OCI-LY1 (cell line): ENCODE data around the gene ANKH.

ENCODE experiments used
- H2AFZ ChIP-seq: fragments of 200-600 bp; sonication (generic), shearing (Covaris generic); 2 replicates; pipeline ENCODE4 v1.6.0; 2014; ENCODE audit warnings: antibody characterized with exemption, mild to moderate bottlenecking, low read length
- H3F3A ChIP-seq: fragments of 200-600 bp; sonication (generic), shearing (Covaris generic); 2 replicates; pipeline ENCODE4 v1.6.0; 2014; ENCODE audit warnings: mild to moderate bottlenecking, antibody characterized with exemption, low read length, moderate library complexity; ENCODE audit not compliant: insufficient read depth
- H3K27ac ChIP-seq: fragments of 200-600 bp; sonication (generic); 2 replicates; pipeline ENCODE4 v1.5.1; 2014; ENCODE audit warnings: low read length, mixed run types, mild to moderate bottlenecking, low read depth; ENCODE audit not compliant: poor library complexity, severe bottlenecking
- H3K27me3 ChIP-seq: fragments of 200-600 bp; sonication (generic); 2 replicates; pipeline ENCODE4 v1.6.0; 2014; ENCODE audit warnings: antibody characterized with exemption, mild to moderate bottlenecking, low read length, moderate library complexity; ENCODE audit not compliant: insufficient read depth
- H3K36me3 ChIP-seq: fragments of 200-600 bp; sonication (generic); 2 replicates; pipeline ENCODE4 v1.6.1; 2014; ENCODE audit warnings: mild to moderate bottlenecking, antibody characterized with exemption, low read length, moderate library complexity, mixed read lengths; ENCODE audit not compliant: insufficient read depth
- H3K4me1 ChIP-seq: fragments of 200-600 bp; sonication (generic); 2 replicates; pipeline ENCODE4 v1.5.1; 2014; ENCODE audit warnings: mild to moderate bottlenecking, low read length, moderate library complexity; ENCODE audit not compliant: insufficient read depth, severe bottlenecking
- H3K4me2 ChIP-seq: fragments of 200-600 bp; sonication (generic), shearing (Covaris generic); 2 replicates; pipeline ENCODE4 v1.6.1; 2014; ENCODE audit warnings: low read length
- H3K4me3 ChIP-seq: fragments of 200-600 bp; sonication (generic); 2 replicates; pipeline ENCODE4 v1.5.1; 2014; ENCODE audit warnings: low read length, low read depth, mild to moderate bottlenecking, mixed read lengths; ENCODE audit not compliant: poor library complexity, severe bottlenecking
- H3K79me2 ChIP-seq: fragments of 200-600 bp; shearing (Covaris generic); 2 replicates; pipeline ENCODE4 v1.6.1; 2016; ENCODE audit warnings: mixed run types, low read length, mixed read lengths; ENCODE audit not compliant: insufficient read depth
- H3K9ac ChIP-seq: fragments of 200-600 bp; sonication (generic), shearing (Covaris generic); 2 replicates; pipeline ENCODE4 v1.6.1; 2014; ENCODE audit warnings: mild to moderate bottlenecking, low read length, mixed read lengths
- H3K9me2 ChIP-seq: fragments of 200-600 bp; sonication (generic), shearing (Covaris generic); 2 replicates; pipeline ENCODE4 v1.6.1; 2014; ENCODE audit warnings: low read depth, mild to moderate bottlenecking, low read length, mixed read lengths
- H3K9me3 ChIP-seq: fragments of 200-600 bp; shearing (Covaris generic); 2 replicates; pipeline ENCODE4 v1.6.1; 2014; ENCODE audit warnings: low read length, mixed read lengths
- H4K20me1 ChIP-seq: fragments of 200-600 bp; sonication (generic), shearing (Covaris generic); 2 replicates; pipeline ENCODE4 v1.6.0; 2016; ENCODE audit warnings: mild to moderate bottlenecking, low read length; ENCODE audit not compliant: insufficient read depth
- CTCF ChIP-seq: fragments of 200-600 bp; sonication (generic), shearing (Covaris generic); IDR thresholded peaks from 2 replicates; pipeline ENCODE4 v1.5.1; 2017; ENCODE audit warnings: mild to moderate bottlenecking, antibody characterized with exemption, low read length, moderate library complexity, mixed read lengths
- EZH2 ChIP-seq: fragments of 200-600 bp; sonication (generic), shearing (Covaris generic); IDR thresholded peaks from 2 replicates; pipeline ENCODE4 v1.8.0; 2017; ENCODE audit warnings: borderline replicate concordance, mixed run types, mild to moderate bottlenecking, antibody characterized with exemption, low read length, moderate library complexity, mixed read lengths

Gene ANKH

GRCh38 chr5:14686517-14686916 lies 185.1 kb downstream of the ANKH start:
- H3K79me2 ChIP-seq: no peaks in the 10 kb centered on the region
- peaks cover 84% of the 10 kb centered on the region for H3K36me3 ChIP-seq
- H2AFZ ChIP-seq: no peak overlapping the region
- no peak overlapping the region for H3K9ac ChIP-seq
- no peaks in the 10 kb centered on the region for H3K9me3 ChIP-seq
- no peaks in the 10 kb centered on the region for H3K27me3 ChIP-seq
- no peak for TF ChIP-seq CTCF
- TF ChIP-seq EZH2: no peak
- H3K4me3 ChIP-seq: no peak overlapping the region
- no peak overlapping the region for H3K27ac ChIP-seq
- no peaks in the 10 kb centered on the region for H3K9me2 ChIP-seq
- H3F3A ChIP-seq: no peaks in the 10 kb centered on the region
- no peaks in the 10 kb centered on the region for H4K20me1 ChIP-seq
- H3K4me2 ChIP-seq: no peak overlapping the region
- H3K4me1 ChIP-seq: peaks cover 12% of the 10 kb centered on the region

- H3K79me2 ChIP-seq: no peaks in the 10 kb centered on the region
- H3K9me2 ChIP-seq: no peaks in the 10 kb centered on the region
- H3K27ac ChIP-seq: no peak overlapping the region
- H4K20me1 ChIP-seq: no peaks in the 10 kb centered on the region
- H3F3A ChIP-seq: no peaks in the 10 kb centered on the region
- peak overlapping the region; percentile 43; the same call in 1 of the 2 replicates for H3K4me2 ChIP-seq
- no peaks in the 10 kb centered on the region for H3K9me3 ChIP-seq
- peak; percentile 82 for TF ChIP-seq CTCF
- TF ChIP-seq EZH2: no peak
- no peak overlapping the region for H3K9ac ChIP-seq
- H3K36me3 ChIP-seq: peaks cover 84% of the 10 kb centered on the region
- H3K4me1 ChIP-seq: peaks cover 12% of the 10 kb centered on the region
- no peak overlapping the region for H2AFZ ChIP-seq
- no peak overlapping the region for H3K4me3 ChIP-seq
- H3K27me3 ChIP-seq: no peaks in the 10 kb centered on the region
Measured at GRCh38 chr5:14685757-14686156, 185.8 kb downstream of the ANKH start.

- no peak overlapping the region for H2AFZ ChIP-seq
- peak overlapping the region; percentile 22 for H3K27ac ChIP-seq
- no peak overlapping the region for H3K4me2 ChIP-seq
Measured at GRCh38 chr5:14684757-14685156, 186.8 kb downstream of the ANKH start.

More at GRCh38 chr5:14684757-14685156, 186.8 kb downstream of the ANKH start:
- H3F3A ChIP-seq: no peaks in the 10 kb centered on the region
- H3K79me2 ChIP-seq: no peaks in the 10 kb centered on the region
- H3K9ac ChIP-seq: no peak overlapping the region
- TF ChIP-seq EZH2 (no peak), CTCF (no peak)
- no peaks in the 10 kb centered on the region for H3K27me3 ChIP-seq
- H3K4me1 ChIP-seq: peaks cover 12% of the 10 kb centered on the region
- no peaks in the 10 kb centered on the region for H4K20me1 ChIP-seq
- H3K9me2 ChIP-seq: no peaks in the 10 kb centered on the region
- H3K4me3 ChIP-seq: no peak overlapping the region
- H3K36me3 ChIP-seq: peaks cover 84% of the 10 kb centered on the region
- H3K9me3 ChIP-seq: no peaks in the 10 kb centered on the region
